Thyroid gland (tissue), 4 donors: ENCODE data around the gene PAX1. TPM values are rescaled to one million over a fixed set of nuclear protein-coding genes. Genes with fewer than 3 reads are reported as not detected.

Source experiments
- DNase-seq, 2 donors: peaks; one replicate each; pipeline ENCODE4 v3.0.0-alpha.2; 2019
- H3K27ac ChIP-seq, 3 donors: fragments of 200-600 bp; sonication (generic); 1 replicate in 2 of 3; 2 replicates in 1 of 3; pipeline ENCODE4 v1.5.1; 2016 to 2019; ENCODE audit warnings: mild to moderate bottlenecking in 1 of 3, moderate library complexity in 1 of 3
- H3K27me3 ChIP-seq: fragments of 200-600 bp; sonication (generic); one replicate; pipeline ENCODE4 v1.5.1; 2019
- H3K36me3 ChIP-seq, 2 donors: fragments of 200-600 bp; sonication (generic); one replicate each; pipeline ENCODE4 v1.5.1; 2016 to 2019
- H3K4me1 ChIP-seq, 2 donors: fragments of 200-600 bp; sonication (generic); one replicate each; pipeline ENCODE4 v1.5.1; 2017 to 2019
- H3K4me3 ChIP-seq, 3 donors: fragments of 200-600 bp; sonication (generic); replicated peaks in 1 of 3; 1 replicate in 2 of 3; 2 replicates in 1 of 3; pipeline ENCODE4 v1.5.1; 2016; ENCODE audit warnings: mild to moderate bottlenecking in 1 of 3
- H3K9me3 ChIP-seq: fragments of 200-600 bp; sonication (generic); one replicate; pipeline ENCODE4 v1.5.1; 2017
- POLR2A ChIP-seq, 2 donors: fragments of 450-650 bp; IDR thresholded peaks; one replicate each; pipeline ENCODE4 v1.6.1; 2017; ENCODE audit warnings: antibody characterized with exemption in 2 of 2, mild to moderate bottlenecking in 2 of 2, moderate library complexity in 1 of 2
- WGBS, 2 donors: methylation state at CpG; one replicate each; pipeline ENCODE4 v1.1.5; 2017; 5-methylcytosine and 5-hydroxymethylcytosine counted together
- intact Hi-C: fragments of 100-400 bp; cut with DNase I; formaldehyde crosslinking; loops from one replicate; pipeline ENCODE4 v1.15.1; 2023
- total RNA-seq, 4 donors: library from RNA; depleted of rRNA; stranded (reverse); fragments of >200 nt; gene quantifications; one replicate each; pipeline ENCODE4 v1.2.3, GENCODE V29; 2016
- TF ChIP-seq, protein P1 (sequence below), 6 experiments: fragments of 200-600 bp in 3 of 6; fragments of 450-650 bp in 3 of 6; sonication (generic) in 3 of 6; IDR thresholded peaks; one replicate each; pipeline ENCODE4 v1.5.1; 2016 to 2019; ENCODE audit warnings: antibody characterized with exemption in 6 of 6, mild to moderate bottlenecking in 2 of 6, inconsistent platforms in 1 of 6, moderate library complexity in 1 of 6

Gene PAX1
- total RNA-seq, 4 donors from 2014 or later: 0.81 to 1.6 (median 0.88) TPM; not detected in 1

- no peaks in the 10 kb centered on the region for H3K9me3 ChIP-seq
- no peak overlapping the region for H3K4me3 ChIP-seq
- TF ChIP-seq POLR2A (IDR thresholded peaks at IDR 0.05): no peak
- TF ChIP-seq, protein P1, sequence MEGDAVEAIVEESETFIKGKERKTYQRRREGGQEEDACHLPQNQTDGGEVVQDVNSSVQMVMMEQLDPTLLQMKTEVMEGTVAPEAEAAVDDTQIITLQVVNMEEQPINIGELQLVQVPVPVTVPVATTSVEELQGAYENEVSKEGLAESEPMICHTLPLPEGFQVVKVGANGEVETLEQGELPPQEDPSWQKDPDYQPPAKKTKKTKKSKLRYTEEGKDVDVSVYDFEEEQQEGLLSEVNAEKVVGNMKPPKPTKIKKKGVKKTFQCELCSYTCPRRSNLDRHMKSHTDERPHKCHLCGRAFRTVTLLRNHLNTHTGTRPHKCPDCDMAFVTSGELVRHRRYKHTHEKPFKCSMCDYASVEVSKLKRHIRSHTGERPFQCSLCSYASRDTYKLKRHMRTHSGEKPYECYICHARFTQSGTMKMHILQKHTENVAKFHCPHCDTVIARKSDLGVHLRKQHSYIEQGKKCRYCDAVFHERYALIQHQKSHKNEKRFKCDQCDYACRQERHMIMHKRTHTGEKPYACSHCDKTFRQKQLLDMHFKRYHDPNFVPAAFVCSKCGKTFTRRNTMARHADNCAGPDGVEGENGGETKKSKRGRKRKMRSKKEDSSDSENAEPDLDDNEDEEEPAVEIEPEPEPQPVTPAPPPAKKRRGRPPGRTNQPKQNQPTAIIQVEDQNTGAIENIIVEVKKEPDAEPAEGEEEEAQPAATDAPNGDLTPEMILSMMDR (IDR thresholded peaks at IDR 0.05): no peak
- H3K27me3 ChIP-seq: peaks cover 6% of the 10 kb centered on the region
- H3K27ac ChIP-seq: no peak overlapping the region
- H3K36me3 ChIP-seq: no peaks in the 10 kb centered on the region
- no peak for DNase-seq
- intact Hi-C loops: no loop called here
- H3K4me1 ChIP-seq: peaks cover 3 to 10% of the 10 kb centered on the region in 2 donors
- 41 to 44% methylated on average over 7 of the region's 7 CpGs for WGBS, 2 donors
Measured at GRCh38 chr20:21707267-21707666, 1.8 kb downstream of the PAX1 start.

DNA sequence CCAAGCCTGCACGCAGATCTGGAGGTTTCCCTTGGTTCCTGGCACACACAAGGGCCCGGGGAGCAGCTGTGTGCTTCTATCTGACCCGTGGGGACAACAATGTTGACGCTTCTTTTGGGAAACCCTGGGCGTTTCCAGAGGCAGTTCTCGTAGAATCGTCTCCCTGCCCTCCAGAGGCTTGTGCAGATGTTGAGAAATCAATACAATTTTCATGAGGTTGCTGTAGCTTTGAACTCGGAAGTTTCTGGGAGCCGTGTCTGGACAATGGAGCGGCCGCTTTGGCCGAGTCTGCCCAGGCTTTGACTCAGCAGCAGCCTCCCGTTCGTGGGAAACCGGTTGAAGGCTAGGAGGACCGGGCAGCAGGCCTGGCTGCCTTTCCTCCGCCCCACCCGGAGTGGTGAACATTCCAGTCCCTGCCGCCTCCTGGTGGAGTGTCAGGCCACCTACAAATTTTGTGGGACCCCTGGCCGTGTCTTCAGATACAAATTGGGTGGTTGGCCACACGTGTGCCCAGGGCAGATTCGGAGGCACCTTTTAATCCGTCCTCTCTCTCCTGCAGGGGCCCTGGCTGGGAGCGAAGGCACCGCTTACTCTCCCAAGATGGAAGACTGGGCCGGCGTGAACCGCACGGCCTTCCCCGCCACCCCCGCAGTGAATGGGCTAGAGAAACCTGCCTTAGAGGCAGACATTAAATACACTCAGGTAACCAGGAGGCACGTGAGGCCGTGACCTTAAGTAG is 2.7 kb downstream of the PAX1 start:
- WGBS, 2 donors: 29 to 34% methylated on average over 26 to 32 of the region's 33 CpGs
- Histone ChIP-seq H3K27ac (no peak overlapping the region), H3K4me1 (peaks cover 2 to 9% of the 10 kb centered on the region in 2 donors), H3K4me3 (no peak overlapping the region), H3K36me3 (no peaks in the 10 kb centered on the region), H3K9me3 (no peaks in the 10 kb centered on the region), H3K27me3 (peaks cover 6% of the 10 kb centered on the region)
- no peak for DNase-seq
- intact Hi-C loops: no loop called here
- TF ChIP-seq POLR2A (IDR thresholded peaks at IDR 0.05): no peak
- TF ChIP-seq, protein P1 (IDR thresholded peaks at IDR 0.05): no peak

- intact Hi-C loops: no loop called here
- no peaks in the 10 kb centered on the region for H3K36me3 ChIP-seq
- 36 to 50% methylated on average over 26 to 42 of the region's 43 CpGs for WGBS, 2 donors
- DNase-seq: no peak
- peaks cover 0 to 7% of the 10 kb centered on the region in 2 donors for H3K4me1 ChIP-seq
- no peak overlapping the region for H3K4me3 ChIP-seq
- H3K27me3 ChIP-seq: peaks cover 6% of the 10 kb centered on the region
- no peaks in the 10 kb centered on the region for H3K9me3 ChIP-seq
- no peak overlapping the region for H3K27ac ChIP-seq
- TF ChIP-seq POLR2A (IDR thresholded peaks at IDR 0.05): no peak
- TF ChIP-seq, protein P1 (IDR thresholded peaks at IDR 0.05): no peak
Measured at GRCh38 chr20:21708738-21709534, 3.5 kb downstream of the PAX1 start.

DNA sequence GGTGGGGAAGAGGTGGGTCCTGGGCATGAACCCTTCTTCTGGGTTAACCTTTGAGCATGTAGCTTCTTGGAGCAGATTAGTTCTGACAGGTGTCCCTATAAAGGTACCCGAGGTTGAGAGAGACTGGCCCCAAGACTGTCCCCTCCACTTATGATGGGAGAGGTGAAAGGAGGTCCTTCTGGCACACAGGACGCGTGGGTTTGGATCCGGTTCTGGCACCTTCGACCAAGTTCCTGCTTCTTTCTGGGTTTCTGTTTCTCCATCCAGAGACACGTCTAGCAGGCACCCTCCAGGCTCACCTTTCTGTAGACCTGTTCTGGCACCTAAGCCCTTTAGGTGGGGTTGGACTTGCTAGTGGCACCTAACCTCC is 4.1 kb downstream of the PAX1 start:
- no peak for DNase-seq
- TF ChIP-seq, protein P1 (IDR thresholded peaks at IDR 0.05): no peak
- TF ChIP-seq POLR2A (IDR thresholded peaks at IDR 0.05): no peak
- peaks cover 6% of the 10 kb centered on the region for H3K27me3 ChIP-seq
- intact Hi-C loops: no loop called here
- no peaks in the 10 kb centered on the region for H3K9me3 ChIP-seq
- no peaks in the 10 kb centered on the region for H3K36me3 ChIP-seq
- H3K4me1 ChIP-seq: peaks cover 0 to 7% of the 10 kb centered on the region in 2 donors
- no peak overlapping the region for H3K4me3 ChIP-seq
- no peak overlapping the region for H3K27ac ChIP-seq
- WGBS, 2 donors: 39 to 44% methylated on average over 6 of the region's 6 CpGs

- Histone ChIP-seq H3K27me3 (peaks cover 6% of the 10 kb centered on the region), H3K9me3 (no peaks in the 10 kb centered on the region), H3K4me3 (no peak overlapping the region), H3K4me1 (peaks cover 0 to 7% of the 10 kb centered on the region in 2 donors), H3K27ac (no peak overlapping the region), H3K36me3 (no peaks in the 10 kb centered on the region)
- TF ChIP-seq, protein P1 (IDR thresholded peaks at IDR 0.05): no peak
- TF ChIP-seq POLR2A (IDR thresholded peaks at IDR 0.05): no peak
- WGBS, 2 donors: 48 to 53% methylated on average over 3 of the region's 3 CpGs
- no peak for DNase-seq
- intact Hi-C loops: no loop called here
Measured at GRCh38 chr20:21710341-21710740, 4.9 kb downstream of the PAX1 start.
